Measurements from ENCODE around the gene SETD7.

DNA sequence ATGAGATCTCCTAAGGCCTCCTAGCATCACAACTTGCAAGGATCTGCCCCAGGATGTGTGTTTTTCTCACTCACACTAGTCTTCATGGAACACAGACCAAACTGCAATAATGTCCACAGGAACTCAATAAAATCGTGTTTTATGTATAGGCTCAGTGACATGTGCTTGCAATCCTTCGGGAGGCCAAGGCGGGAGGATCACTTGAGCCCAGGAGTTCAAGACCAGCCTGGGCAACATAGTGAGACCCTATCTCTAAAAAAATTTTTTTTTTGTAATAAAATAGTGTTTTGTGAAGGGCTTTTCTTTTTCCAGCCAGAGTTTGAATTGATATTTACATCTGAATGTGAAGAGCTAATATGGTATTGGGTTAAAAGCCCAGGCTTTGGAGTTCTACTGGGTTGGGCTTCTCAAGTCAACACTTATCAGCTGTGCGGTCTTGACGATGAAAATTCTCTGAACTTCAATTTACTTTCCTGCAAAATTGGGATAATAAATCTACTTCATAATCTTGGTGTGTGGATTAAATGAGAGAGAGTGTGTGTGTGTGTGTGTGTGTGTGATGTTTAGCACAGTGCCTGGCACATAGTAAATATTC, 38.7 kb upstream of the SETD7 start:
- no peak for TF ChIP-seq EZH2phosphoT487 (IDR thresholded peaks at IDR 0.05)
- TF ChIP-seq, protein P1, sequence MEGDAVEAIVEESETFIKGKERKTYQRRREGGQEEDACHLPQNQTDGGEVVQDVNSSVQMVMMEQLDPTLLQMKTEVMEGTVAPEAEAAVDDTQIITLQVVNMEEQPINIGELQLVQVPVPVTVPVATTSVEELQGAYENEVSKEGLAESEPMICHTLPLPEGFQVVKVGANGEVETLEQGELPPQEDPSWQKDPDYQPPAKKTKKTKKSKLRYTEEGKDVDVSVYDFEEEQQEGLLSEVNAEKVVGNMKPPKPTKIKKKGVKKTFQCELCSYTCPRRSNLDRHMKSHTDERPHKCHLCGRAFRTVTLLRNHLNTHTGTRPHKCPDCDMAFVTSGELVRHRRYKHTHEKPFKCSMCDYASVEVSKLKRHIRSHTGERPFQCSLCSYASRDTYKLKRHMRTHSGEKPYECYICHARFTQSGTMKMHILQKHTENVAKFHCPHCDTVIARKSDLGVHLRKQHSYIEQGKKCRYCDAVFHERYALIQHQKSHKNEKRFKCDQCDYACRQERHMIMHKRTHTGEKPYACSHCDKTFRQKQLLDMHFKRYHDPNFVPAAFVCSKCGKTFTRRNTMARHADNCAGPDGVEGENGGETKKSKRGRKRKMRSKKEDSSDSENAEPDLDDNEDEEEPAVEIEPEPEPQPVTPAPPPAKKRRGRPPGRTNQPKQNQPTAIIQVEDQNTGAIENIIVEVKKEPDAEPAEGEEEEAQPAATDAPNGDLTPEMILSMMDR (IDR thresholded peaks at IDR 0.05), result no peak

Measured in neural progenitor cell (in vitro differentiated cells).